ENCODE results near the gene NUCB2. TPM values are rescaled to one million over a fixed set of nuclear protein-coding genes. Genes with fewer than 3 reads are reported as not detected.

Gene NUCB2
- total and polyA plus RNA-seq, 2 of the 13 experiments (the other 11 are each of a cell fraction or from before 2014, with no cell fraction given): 54.2 to 82.4 TPM

DNA sequence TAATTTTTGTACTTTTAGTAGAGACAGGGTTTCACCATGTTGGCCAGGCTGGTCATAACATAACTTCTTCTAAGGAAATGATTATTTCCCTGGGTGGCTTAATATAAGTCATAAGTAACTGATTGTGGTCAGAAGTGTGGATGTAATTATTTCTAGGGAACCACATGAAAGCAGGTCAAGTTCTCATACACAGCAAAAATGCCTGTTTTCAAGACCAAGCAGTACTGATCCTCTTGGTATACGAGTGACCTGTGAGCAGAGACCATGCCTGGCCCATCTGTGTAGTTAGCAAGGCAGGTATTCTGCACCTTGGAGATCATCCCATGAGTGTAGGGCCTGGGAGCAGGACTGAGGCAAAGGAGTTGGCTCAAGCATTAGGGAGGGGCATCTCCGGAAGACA, 32.5 kb upstream of the NUCB2 start:
- no peaks in the 10 kb centered on the region; a peak in 1 of 5 replicates for H3K27me3 ChIP-seq (ENCODE audit: control insufficient read depth in 1 of 2, insufficient read depth in 2 of 2, low read length in 2 of 2)
- no peak for TF ChIP-seq MEIS1 (CRISPR knock-in tag; IDR thresholded peaks at IDR 0.05; ENCODE audit: borderline replicate concordance)
- no peak for TF ChIP-seq SAP130 (CRISPR knock-in tag; IDR thresholded peaks at IDR 0.05; ENCODE audit: low read depth)
- TF ChIP-seq ARNT2 (CRISPR knock-in tag; IDR thresholded peaks at IDR 0.05; ENCODE audit: low read depth): no peak
- TF ChIP-seq ZNF224 (CRISPR knock-in tag; IDR thresholded peaks at IDR 0.05): no peak
- TF ChIP-seq ZNF33B (CRISPR knock-in tag; IDR thresholded peaks at IDR 0.05): no peak
- TF ChIP-seq CAMTA2 (CRISPR knock-in tag; IDR thresholded peaks at IDR 0.05; ENCODE audit: borderline replicate concordance): no peak
- TF ChIP-seq ZNF773 (CRISPR knock-in tag; IDR thresholded peaks at IDR 0.05; ENCODE audit: borderline replicate concordance): no peak
- TF ChIP-seq EZH2 (conservative IDR thresholded peaks at IDR 0.05; ENCODE audit: low read depth, low read length): no peak
- no peak for TF ChIP-seq ZBTB4 (CRISPR knock-in tag; IDR thresholded peaks at IDR 0.05; ENCODE audit: borderline replicate concordance)
- no peak for TF ChIP-seq ZNF558 (CRISPR knock-in tag; IDR thresholded peaks at IDR 0.05; ENCODE audit: borderline replicate concordance)
- TF ChIP-seq HOXD1 (CRISPR knock-in tag; IDR thresholded peaks at IDR 0.05): no peak
- no peak for TF ChIP-seq NR2F1 (CRISPR knock-in tag; IDR thresholded peaks at IDR 0.05)
- TF ChIP-seq ZMAT3 (CRISPR knock-in tag; conservative IDR thresholded peaks at IDR 0.05): no peak
- TF ChIP-seq TAF1 (CRISPR knock-in tag; IDR thresholded peaks at IDR 0.05): no peak
- TF ChIP-seq SRY (CRISPR knock-in tag; IDR thresholded peaks at IDR 0.05): no peak
- no peak for TF ChIP-seq ZNF670 (CRISPR knock-in tag; IDR thresholded peaks at IDR 0.05; ENCODE audit: borderline replicate concordance)
- TF ChIP-seq KDM5A (IDR thresholded peaks at IDR 0.05; ENCODE audit: borderline replicate concordance, low read length): no peak
- no peak for TF ChIP-seq ZNF672 (CRISPR knock-in tag; IDR thresholded peaks at IDR 0.05)
- no peak for TF ChIP-seq NFE2 (CRISPR knock-in tag; IDR thresholded peaks at IDR 0.05)
- no peak for TF ChIP-seq POLR2AphosphoS2 (IDR thresholded peaks at IDR 0.05; ENCODE audit: low read depth, low read length)
- no peaks in the 10 kb centered on the region for H3K36me3 ChIP-seq (replicated peaks in 1 of 2; ENCODE audit: control insufficient read depth in 1 of 2, insufficient read depth in 2 of 2, low read length in 2 of 2)
- in situ Hi-C loops (cut with HindIII; ENCODE audit: extremely low pct_ligation_motif_present, low pct_unique_long_range_greater_than_20kb) (loop anchor here (25.0 kb wide), 1 partner anchor 268 kb away; no protein-coding TSS in a partner anchor), intact Hi-C loops (cut with micrococcal nuclease; ENCODE audit: unreplicated experiment) (no loop called here)
- FAIRE-seq (no peak), ATAC-seq (no peak), DNase-seq (ENCODE audit: low spot score) (no peak)
- H3K27ac ChIP-seq (ENCODE audit: extremely low read length, insufficient read depth, low read length): no peak overlapping the region
- H2AFZ ChIP-seq (ENCODE audit: low read length): no peak overlapping the region
- no peak overlapping the region for H3K4me2 ChIP-seq (ENCODE audit: low read depth, low read length)
- WGBS (ENCODE audit: low lambda C conversion rate): 32% methylated on average over 2 of the region's 2 CpGs
- H3K9ac ChIP-seq (ENCODE audit: insufficient read depth, low read depth, low read length): no peak overlapping the region
- BruUV-seq (replicated peaks): no TSS peak
- H3K79me2 ChIP-seq (ENCODE audit: insufficient read depth, low read length): no peaks in the 10 kb centered on the region
- H4K20me1 ChIP-seq (ENCODE audit: insufficient read depth, low read length): no peaks in the 10 kb centered on the region
- H3K9me3 ChIP-seq (ENCODE audit: low read length): no peaks in the 10 kb centered on the region
- ChIA-PET CTCF (ENCODE audit: low intra/inter-chr PET ratio, low total read pairs) (no interaction called here), POLR2A (no interaction called here)
- no peaks in the 10 kb centered on the region for H3K4me1 ChIP-seq (ENCODE audit: insufficient read depth, low read length)
- H3K4me3 ChIP-seq (replicated peaks in 1 of 3; ENCODE audit: insufficient read depth in 1 of 3, low read depth in 2 of 3, low read length in 3 of 3): no peak overlapping the region
